A673 (cell line): ENCODE results near the gene TOLLIP. TPM values are rescaled to one million over a fixed set of nuclear protein-coding genes. Genes with fewer than 3 reads are reported as not detected.

Source experiments
- BruUV-seq: library from RNA; stranded (reverse); fragments of 400-500 nt; replicated peaks from 2 replicates; lab custom pipeline; 2021; lab: Mats Ljungman, UMichigan
- CTCF ChIA-PET: fragments of 300-600 bp; sonication (Branson Sonifier 250); formaldehyde crosslinking; loops from one replicate; lab custom pipeline; 2022; ENCODE audit warnings: antibody characterized with exemption; lab: Charles Lee
- POLR2A ChIA-PET: fragments of 300-600 bp; sonication (Branson Sonifier 250); formaldehyde crosslinking; loops from one replicate; lab custom pipeline; 2022; ENCODE audit warnings: antibody characterized with exemption; ENCODE audit not compliant: low non-redundant PET; lab: Charles Lee
- DNase-seq: peaks from one replicate; pipeline ENCODE4 v3.0.0-alpha.2; 2015; ENCODE audit warnings: low spot score
- H3K27ac ChIP-seq: fragments of 200-600 bp; sonication (generic); 2 replicates; pipeline ENCODE4 v1.5.1; 2016; ENCODE audit warnings: mixed run types, low read depth, mild to moderate bottlenecking, mixed read lengths, antibody characterized with exemption, low read length; ENCODE audit not compliant: poor library complexity, severe bottlenecking
- H3K27me3 ChIP-seq: fragments of 200-600 bp; sonication (generic); replicated peaks from 2 replicates; pipeline ENCODE4 v1.6.1; 2017; ENCODE audit warnings: mixed run types, low read depth, mild to moderate bottlenecking, mixed read lengths, antibody characterized with exemption, low read length; ENCODE audit not compliant: insufficient read depth, poor library complexity
- H3K36me3 ChIP-seq: fragments of 200-600 bp; sonication (generic); 2 replicates; pipeline ENCODE4 v1.6.1; 2016; ENCODE audit warnings: mixed run types, mild to moderate bottlenecking, mixed read lengths, antibody characterized with exemption, low read length; ENCODE audit not compliant: insufficient read depth, poor library complexity, severe bottlenecking
- H3K4me1 ChIP-seq: fragments of 200-600 bp; sonication (generic); 2 replicates; pipeline ENCODE4 v1.6.1; 2017; ENCODE audit warnings: mixed run types, mild to moderate bottlenecking, mixed read lengths, antibody characterized with exemption, low read length; ENCODE audit not compliant: insufficient read depth, poor library complexity, severe bottlenecking
- H3K4me3 ChIP-seq: fragments of 200-600 bp; sonication (generic); 2 replicates; pipeline ENCODE4 v1.5.1; 2016; ENCODE audit warnings: low read depth, mixed run types, mild to moderate bottlenecking, mixed read lengths, low read length; ENCODE audit not compliant: poor library complexity, severe bottlenecking
- H3K9me3 ChIP-seq: fragments of 200-600 bp; sonication (generic); 2 replicates; pipeline ENCODE4 v1.6.1; 2016; ENCODE audit warnings: mixed run types, low read depth, mild to moderate bottlenecking, mixed read lengths, antibody characterized with exemption, low read length; ENCODE audit not compliant: poor library complexity, severe bottlenecking
- EZH2 ChIP-seq: fragments of 200-600 bp; sonication (generic); IDR thresholded peaks from 2 replicates; pipeline ENCODE4 v1.6.1; 2017; ENCODE audit warnings: borderline replicate concordance, low read depth, mild to moderate bottlenecking, mixed read lengths, antibody characterized with exemption, low read length; ENCODE audit not compliant: poor library complexity, severe bottlenecking
- intact Hi-C: fragments of 100-400 bp; cut with micrococcal nuclease; formaldehyde crosslinking; loops from one replicate; pipeline ENCODE4 v1.10.0; 2022; ENCODE audit not compliant: unreplicated experiment
- total RNA-seq: library from RNA; stranded (reverse); gene quantifications from 2 replicates; pipeline ENCODE4 v1.2.3, GENCODE V29; 2021
- TF ChIP-seq, protein P1 (sequence below): fragments of 300-800, 200-600 bp; sonication (generic); conservative IDR thresholded peaks from 2 replicates; pipeline ENCODE4 v1.5.1; 2017; ENCODE audit warnings: low read depth, mild to moderate bottlenecking, antibody characterized with exemption, low read length, moderate library complexity, mixed read lengths

The TOLLIP gene
- total RNA-seq, 1 experiment from 2014 or later = 32.5 TPM

GRCh38 chr11:1279674-1280055 is 29.8 kb downstream of the TOLLIP start:
- no TSS peak for BruUV-seq
- H3K36me3 ChIP-seq = peaks cover 3% of the 10 kb centered on the region
- DNase-seq = no peak
- no peak overlapping the region for H3K4me3 ChIP-seq
- POLR2A ChIA-PET = no interaction called here
- H3K27me3 ChIP-seq = no peaks in the 10 kb centered on the region
- no peaks in the 10 kb centered on the region for H3K4me1 ChIP-seq
- H3K27ac ChIP-seq = no peak overlapping the region
- H3K9me3 ChIP-seq = no peaks in the 10 kb centered on the region
- no peak for TF ChIP-seq EZH2
- TF ChIP-seq, protein P1, sequence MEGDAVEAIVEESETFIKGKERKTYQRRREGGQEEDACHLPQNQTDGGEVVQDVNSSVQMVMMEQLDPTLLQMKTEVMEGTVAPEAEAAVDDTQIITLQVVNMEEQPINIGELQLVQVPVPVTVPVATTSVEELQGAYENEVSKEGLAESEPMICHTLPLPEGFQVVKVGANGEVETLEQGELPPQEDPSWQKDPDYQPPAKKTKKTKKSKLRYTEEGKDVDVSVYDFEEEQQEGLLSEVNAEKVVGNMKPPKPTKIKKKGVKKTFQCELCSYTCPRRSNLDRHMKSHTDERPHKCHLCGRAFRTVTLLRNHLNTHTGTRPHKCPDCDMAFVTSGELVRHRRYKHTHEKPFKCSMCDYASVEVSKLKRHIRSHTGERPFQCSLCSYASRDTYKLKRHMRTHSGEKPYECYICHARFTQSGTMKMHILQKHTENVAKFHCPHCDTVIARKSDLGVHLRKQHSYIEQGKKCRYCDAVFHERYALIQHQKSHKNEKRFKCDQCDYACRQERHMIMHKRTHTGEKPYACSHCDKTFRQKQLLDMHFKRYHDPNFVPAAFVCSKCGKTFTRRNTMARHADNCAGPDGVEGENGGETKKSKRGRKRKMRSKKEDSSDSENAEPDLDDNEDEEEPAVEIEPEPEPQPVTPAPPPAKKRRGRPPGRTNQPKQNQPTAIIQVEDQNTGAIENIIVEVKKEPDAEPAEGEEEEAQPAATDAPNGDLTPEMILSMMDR = no peak
- intact Hi-C loops = no loop called here
- CTCF ChIA-PET = no interaction called here

GRCh38 chr11:1278766-1279673 is 30.4 kb downstream of the TOLLIP start:
- no peaks in the 10 kb centered on the region for H3K9me3 ChIP-seq
- H3K36me3 ChIP-seq = peaks cover 3% of the 10 kb centered on the region
- no peak for DNase-seq
- TF ChIP-seq, protein P1 = no peak
- no peak for TF ChIP-seq EZH2
- no peaks in the 10 kb centered on the region for H3K4me1 ChIP-seq
- CTCF ChIA-PET = no interaction called here
- POLR2A ChIA-PET = no interaction called here
- intact Hi-C loops = no loop called here
- no TSS peak for BruUV-seq
- no peak overlapping the region for H3K27ac ChIP-seq
- no peak overlapping the region for H3K4me3 ChIP-seq
- no peaks in the 10 kb centered on the region for H3K27me3 ChIP-seq

DNA sequence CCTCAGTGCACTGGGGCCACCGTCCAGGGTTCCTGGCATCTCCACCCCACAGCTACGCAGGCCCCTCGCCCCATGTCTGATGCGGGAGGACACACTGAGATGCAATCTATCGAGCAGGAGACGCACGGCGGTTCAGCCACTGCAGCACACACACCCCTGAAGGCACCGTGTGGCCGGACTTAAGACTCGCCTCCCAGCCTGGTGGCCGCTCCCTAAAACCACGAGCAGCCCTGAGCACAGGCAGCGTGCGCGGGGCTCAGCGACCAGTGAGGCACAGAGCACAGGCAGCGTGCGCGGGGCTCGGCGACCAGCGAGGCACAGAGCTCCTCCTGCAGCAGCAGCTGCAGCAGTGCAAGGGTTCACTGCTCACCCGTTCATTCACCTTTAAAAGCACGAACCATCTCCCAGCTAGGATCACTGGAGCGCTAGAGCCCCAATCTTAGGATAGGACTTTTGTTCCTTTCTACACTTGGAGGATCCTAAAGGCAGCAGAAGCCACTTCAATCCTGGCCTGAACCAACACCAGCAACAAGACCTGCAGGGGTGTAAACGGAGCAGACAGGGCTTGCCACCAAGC is 31.4 kb downstream of the TOLLIP start:
- Histone ChIP-seq H3K4me1 (no peaks in the 10 kb centered on the region), H3K36me3 (peaks cover 3% of the 10 kb centered on the region), H3K9me3 (no peaks in the 10 kb centered on the region), H3K4me3 (no peak overlapping the region), H3K27ac (no peak overlapping the region), H3K27me3 (no peaks in the 10 kb centered on the region)
- DNase-seq = no peak
- CTCF ChIA-PET = no interaction called here
- intact Hi-C loops = no loop called here
- no TSS peak for BruUV-seq
- POLR2A ChIA-PET = no interaction called here
- TF ChIP-seq EZH2 = no peak
- TF ChIP-seq, protein P1 = no peak
